ENCODE results near the gene SEPTIN2.
"Not testable (repeated sequence)": the region's sequence is repeated elsewhere in the genome, so short reads cannot be mapped to it uniquely, and the experiment has no call there.

SEPTIN2 gene

GRCh38 chr2:241350530-241350877 is 34.8 kb downstream of the SEPTIN2 start:
- no peak for DNase-seq (ENCODE audit: low read depth in 1 of 2, low spot score in 1 of 2)

DNA sequence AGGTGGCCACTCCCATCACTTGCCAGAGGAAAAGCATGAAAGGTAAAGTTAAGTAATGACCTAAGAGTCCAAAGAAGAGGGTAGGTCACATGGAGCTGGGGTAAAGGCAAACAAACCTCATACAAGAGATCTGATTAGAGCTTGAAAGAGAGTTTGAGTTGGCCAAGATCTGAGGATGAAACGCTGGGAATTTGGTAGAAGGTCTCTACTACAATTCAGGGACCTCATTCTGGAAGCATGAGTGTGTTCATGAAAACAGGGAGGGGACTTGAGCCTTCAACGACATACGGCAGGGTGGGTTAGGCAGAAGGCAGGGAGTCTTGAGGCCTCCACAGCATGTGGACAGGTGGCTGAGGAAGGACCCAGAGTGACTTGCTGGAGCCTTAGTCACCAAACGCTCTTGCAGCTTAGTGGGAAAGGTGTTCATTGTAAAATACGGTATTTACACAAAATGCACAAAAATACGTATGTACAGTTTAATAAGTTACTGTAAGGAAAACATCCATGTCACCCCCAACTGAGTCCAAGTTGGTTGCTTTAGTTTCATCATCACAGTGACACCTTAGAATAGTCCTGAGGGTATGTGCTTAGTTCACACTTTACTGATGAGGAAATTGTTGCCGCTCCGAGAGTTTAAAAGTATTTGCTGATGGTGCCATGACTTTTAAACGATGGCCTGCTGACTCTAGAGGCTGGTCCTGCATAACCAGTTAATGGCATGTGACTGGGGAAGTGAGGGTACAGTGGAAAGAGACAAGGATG is 35.3 kb downstream of the SEPTIN2 start:
- DNase-seq (ENCODE audit: low read depth in 1 of 2, low spot score in 1 of 2), result no peak

- no peak for DNase-seq (ENCODE audit: low read depth in 1 of 2, low spot score in 1 of 2)
Observed at GRCh38 chr2:241351640-241352031, 35.9 kb downstream of the SEPTIN2 start.

GRCh38 chr2:241352227-241352626 is 36.5 kb downstream of the SEPTIN2 start:
- DNase-seq (ENCODE audit: low read depth in 1 of 2, low spot score in 1 of 2), result no peak

DNA sequence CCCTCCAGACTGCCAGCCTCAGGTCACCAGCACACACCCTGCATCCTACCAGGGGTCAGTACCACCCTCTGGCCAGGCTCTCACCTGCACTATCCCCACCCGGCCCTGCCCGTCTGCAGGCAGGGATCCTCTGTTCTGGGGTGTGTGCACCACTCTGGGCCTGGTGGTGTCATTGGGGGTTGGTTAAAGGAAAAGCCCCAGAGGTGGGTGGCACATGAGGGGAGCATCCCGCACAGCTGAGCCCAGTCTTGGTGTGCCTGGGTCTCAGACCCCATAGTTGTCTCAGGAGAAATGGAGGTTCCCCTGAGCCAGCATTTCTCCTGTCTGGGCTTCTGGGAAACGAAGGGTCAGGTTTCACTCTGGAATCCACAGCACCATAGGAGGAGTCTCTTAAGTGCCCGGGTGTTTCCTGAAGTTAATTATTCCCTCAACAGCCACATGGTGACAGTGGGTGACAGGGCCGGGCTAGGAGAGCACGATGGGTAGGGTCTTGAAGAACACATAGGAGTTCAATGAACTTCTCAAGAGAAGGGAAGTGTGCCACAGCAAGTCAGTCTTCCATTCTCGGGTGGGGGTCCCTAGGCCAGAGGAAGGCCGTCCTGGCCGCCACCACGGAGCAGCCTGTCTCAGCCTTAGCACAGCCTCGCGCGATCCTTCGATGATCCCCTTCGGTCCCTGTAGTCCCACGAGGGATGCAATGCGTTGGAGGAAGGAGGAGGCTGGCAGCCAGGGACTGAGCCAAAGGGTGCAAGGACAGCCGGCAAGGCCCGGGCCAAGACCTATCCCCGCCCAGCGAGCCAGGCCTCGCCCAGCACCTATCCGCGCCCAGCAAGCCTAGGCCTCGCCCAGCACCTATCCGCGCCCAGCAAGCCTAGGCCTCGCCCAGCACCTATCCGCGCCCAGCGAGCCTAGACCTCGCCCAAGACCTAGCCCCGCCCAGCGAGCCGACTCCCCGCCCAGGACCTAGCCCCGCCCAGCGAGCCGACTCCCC is 39.2 kb downstream of the SEPTIN2 start:
- peak; percentile 32 to 64 for DNase-seq (ENCODE audit: low read depth in 1 of 2, low spot score in 1 of 2)

DNA sequence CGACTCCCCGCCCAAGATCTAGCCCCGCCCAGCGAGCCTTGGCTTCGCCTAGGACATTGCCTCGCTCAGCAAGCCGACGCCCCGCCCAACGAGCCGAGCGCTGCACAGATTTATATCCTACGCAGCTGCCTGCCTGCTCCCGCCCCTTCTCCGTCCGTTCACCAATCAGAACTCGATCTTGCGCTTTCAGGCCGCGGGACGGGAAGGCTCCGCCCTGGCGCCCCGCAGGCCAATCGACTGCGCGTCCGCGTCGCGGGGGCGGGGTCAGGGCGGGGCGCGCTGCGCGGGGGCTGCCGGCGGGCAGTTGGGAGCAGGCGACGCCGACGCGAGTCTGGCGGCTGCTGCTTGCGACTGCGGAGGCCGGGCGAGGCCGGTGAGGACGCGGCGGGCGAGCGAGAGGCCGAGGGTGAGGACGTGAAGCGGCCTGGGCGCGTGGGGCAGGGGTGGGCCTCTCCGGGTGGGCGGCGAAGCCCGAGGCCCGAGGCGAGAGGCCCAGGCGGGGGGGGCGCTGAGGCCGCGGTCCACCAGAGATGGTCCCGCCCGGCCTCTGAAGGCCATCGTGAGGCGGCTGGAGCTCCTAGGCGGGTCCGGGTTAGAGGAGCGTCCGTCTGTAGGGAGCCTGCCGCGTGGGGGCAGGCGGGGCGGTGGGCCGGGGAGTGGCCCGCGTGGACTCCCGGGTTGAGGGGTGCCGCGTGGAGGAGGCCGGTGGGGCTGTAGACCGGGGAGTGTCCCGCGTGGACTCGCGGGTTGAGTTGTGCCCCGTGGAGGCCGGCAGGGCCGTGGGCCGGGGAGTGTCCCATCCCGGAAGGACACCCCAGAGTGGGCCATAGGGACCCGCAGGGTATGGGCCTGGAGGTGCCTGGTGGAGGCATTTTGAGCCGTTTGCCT is 40.5 kb downstream of the SEPTIN2 start, which contains the start of gene FARP2:
FARP2 (plus strand) TSS at position 303 of the 888 bp plus-strand sequence. CDS start 16,823 bp downstream, outside the sequence.
- peak; percentile 92 to 96 for DNase-seq (ENCODE audit: low read depth in 1 of 2, low spot score in 1 of 2)

GRCh38 chr2:241356871-241357260 is 41.1 kb downstream of the SEPTIN2 start:
- DNase-seq (ENCODE audit: low read depth in 1 of 2, low spot score in 1 of 2), result no peak

GRCh38 chr2:241357531-241357930 is 41.8 kb downstream of the SEPTIN2 start:
- no peak for DNase-seq (ENCODE audit: low read depth in 1 of 2, low spot score in 1 of 2)

DNA sequence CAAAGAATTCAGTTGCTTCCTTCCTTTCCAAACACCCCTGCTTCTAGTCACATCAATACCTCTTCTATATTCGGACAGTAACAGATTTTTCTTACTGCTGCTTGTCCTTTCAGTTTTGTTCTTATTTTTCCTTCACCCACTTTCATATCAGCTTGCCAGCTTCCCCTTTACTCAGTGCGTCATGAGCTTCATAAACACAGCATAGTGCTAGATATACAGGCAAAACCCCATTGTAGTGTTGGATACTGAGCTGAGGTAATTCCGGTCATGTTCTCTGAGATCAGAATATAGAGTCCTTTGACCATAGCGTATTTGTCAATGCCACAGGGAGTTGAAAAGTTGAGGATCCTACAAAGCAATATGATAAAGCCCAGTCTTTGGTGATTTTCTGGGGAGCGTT is 42.7 kb downstream of the SEPTIN2 start:
- no peak for DNase-seq (ENCODE audit: low read depth in 1 of 2, low spot score in 1 of 2)

DNA sequence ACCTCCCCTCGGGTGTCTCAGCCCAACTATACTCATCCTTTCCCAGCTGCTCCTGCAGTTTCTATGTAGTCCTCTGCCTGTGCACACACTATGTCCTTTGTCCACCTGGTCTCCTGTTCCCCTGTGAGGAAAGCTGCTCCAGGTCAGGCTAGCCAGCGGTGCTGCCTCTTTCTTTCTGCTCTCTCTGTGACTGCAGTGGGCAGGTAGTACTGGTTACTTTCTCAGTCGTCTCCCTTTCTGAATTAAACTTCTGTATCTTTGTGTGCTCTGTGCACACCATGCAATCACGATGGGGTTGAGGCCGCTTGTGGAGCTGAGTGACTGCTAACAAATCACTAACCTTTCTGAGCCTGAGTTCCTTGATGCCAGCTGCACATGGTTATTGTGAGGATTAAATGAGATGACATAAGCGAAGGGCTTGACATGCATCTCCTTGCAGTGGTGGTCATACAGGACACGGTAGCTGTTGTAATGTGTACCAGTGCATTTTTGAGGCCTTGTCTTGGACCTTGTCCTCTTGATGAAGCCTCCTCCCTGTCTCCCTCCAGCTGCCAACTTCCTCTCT is 43.8 kb downstream of the SEPTIN2 start:
- no peak for DNase-seq (ENCODE audit: low read depth in 1 of 2, low spot score in 1 of 2)

DNA sequence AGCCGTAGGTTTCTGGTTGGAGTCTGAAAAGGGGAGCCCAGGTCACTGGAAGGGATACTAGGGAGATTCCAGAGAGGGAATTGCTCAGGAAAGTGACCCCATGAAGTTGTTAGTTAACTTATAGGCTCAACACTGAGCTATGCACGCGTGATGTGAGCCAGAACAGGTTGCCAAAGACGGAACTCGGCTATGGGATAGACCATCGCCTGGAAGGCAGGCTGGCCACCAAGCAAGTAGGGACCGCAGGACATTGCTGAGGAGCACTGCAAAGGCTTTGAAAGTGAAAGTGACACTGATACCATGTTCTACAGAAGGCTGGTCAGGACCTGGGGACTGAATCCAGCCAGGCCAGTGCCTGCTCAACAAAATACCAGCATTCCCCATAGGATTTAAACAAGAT is 47.7 kb downstream of the SEPTIN2 start:
- no peak for DNase-seq (ENCODE audit: low read depth in 1 of 2, low spot score in 1 of 2)

- DNase-seq (ENCODE audit: low read depth in 1 of 2, low spot score in 1 of 2), result no peak
Observed at GRCh38 chr2:241364781-241365180, 49.1 kb downstream of the SEPTIN2 start.

GRCh38 chr2:241366678-241367077 is 51.0 kb downstream of the SEPTIN2 start:
- DNase-seq (ENCODE audit: low read depth in 1 of 2, low spot score in 1 of 2), result no peak

DNA sequence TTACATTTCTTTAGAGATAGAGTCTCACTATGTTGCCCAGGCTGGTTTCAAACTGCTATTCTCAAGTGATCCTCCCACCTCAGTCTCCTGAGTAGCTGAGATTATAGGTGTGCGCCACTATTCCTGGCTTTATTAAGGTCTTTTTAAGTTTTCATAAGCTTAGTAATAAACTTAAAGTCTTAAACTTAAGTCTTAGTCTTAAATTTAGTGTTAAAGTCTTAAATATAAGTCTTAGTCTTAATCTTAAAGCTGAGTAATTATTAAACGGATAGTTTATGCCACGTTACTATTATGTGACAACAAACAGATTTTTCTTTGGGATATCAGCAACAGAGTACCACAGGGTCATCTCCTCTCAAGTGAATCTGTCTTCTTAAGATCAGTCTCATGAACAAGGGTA is 52.9 kb downstream of the SEPTIN2 start:
- DNase-seq (ENCODE audit: low read depth in 1 of 2, low spot score in 1 of 2), result no peak

DNA sequence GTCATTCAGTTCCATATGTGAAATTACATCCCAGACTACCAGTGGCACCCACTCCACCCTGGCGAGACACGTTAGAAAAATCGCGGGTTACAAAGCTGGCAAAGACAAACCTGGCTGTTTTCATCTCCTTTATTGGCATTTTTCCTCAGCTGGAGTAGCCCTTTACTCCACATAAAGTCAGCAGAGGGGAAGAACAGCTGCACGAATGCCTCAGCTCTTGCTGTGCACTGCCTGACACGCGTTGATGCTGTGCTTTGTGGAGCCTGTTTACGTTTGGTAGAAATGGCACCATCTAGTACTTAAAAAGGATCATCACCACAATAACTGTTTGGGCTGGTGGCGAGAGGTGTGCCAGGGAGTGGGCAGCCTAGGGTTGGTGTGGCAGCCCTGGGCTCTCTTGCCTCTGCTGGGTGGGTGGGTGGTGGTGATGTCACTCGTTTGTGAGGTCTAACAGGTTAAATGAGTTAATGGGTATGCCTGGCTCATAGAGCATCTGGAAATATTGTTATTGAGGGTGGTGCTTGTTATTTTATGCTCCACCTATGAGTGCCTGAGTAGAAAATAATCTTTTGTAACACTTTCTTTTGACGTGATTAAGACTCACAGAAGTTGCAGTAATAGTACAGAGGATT is 56.8 kb downstream of the SEPTIN2 start:
- no peak for DNase-seq (ENCODE audit: low read depth in 1 of 2, low spot score in 1 of 2)

- DNase-seq (ENCODE audit: low read depth in 1 of 2, low spot score in 1 of 2), result no peak
Observed at GRCh38 chr2:241373446-241373845, 57.7 kb downstream of the SEPTIN2 start.

DNA sequence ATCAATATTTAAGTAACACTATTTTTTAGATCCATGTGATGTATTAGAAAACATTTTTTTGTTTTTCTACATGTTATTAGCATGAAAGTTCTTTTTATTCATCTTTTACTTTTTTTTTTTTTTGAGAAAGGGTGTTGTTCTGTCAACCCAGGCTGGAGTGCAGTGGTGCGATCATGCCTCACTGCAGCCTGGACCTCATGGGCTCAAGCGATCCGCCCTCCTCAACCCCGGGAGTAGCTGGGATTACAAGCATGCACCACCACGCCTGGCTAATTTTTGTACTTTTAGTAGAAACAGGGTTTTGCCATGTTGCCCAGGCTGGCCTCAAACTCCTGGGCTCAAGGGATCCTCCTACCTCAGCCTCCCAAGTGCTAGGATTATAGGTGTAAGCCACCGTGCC is 58.2 kb downstream of the SEPTIN2 start:
- not testable (repeated sequence) for DNase-seq (ENCODE audit: low read depth in 1 of 2, low spot score in 1 of 2)

DNA sequence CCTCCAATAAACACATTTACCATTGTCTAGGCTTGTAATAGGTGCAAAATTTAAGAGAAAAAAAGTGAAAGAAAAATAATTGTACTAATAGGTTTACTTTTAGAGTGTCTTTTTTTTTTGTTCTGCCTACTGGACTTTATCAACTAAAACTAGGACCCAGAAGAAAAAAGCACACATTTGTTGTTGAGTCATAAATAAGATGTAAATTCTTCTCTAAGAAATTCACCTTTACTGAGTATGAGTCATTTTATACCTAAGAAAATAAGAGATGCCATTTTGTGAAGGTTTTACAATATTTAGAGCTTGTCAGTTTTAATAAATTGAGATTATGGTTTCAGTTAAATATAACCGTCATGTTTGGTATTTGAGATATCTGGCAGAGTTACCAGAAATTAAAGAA is 59.6 kb downstream of the SEPTIN2 start:
- DNase-seq (ENCODE audit: low read depth in 1 of 2, low spot score in 1 of 2), result no peak

DNA sequence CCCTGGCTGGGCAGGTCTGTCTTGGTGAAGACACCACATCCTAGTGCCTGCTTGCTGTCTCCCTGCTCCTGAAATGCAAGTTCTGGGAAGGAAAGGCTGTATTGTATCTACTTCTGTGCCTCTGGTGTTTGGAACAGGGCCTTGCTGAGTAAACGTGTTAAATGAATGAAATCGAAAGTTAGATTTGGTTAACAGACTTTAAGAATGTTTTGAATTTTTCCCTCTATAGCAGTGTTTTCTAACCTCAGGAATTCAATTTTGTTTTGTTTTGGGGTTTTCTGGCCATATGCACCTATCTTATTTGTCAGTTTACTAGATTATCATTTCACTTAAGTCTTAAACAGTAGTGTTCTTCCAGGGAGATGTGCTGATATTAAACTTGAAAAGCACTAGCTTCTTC is 61.1 kb downstream of the SEPTIN2 start:
- DNase-seq (ENCODE audit: low read depth in 1 of 2, low spot score in 1 of 2), result no peak

GRCh38 chr2:241378816-241379215 is 63.1 kb downstream of the SEPTIN2 start:
- no peak for DNase-seq (ENCODE audit: low read depth in 1 of 2, low spot score in 1 of 2)
